ENCODE results near the gene DYNLT2.

The DYNLT2 gene

DNA sequence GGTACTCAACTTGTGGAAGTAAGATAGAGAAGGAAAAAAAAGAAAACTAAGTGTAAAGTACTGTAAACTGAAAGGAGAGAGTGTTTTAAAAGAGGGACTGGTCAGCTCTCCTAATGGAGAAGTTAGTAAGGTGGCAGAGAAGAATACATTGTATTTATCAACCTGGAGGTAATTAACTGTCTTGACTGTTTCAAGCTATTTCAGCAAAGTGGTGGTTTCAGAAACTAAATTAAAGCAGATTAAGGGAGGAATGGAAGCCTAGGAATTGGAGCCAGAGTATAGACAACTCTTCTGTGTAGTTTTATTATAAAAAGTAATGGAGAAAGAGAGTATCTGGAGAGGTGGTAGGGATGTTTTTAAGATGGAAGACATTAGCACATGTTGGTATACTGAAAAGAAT lies 24.4 kb downstream of the DYNLT2 start:
- TF ChIP-seq, protein P1, sequence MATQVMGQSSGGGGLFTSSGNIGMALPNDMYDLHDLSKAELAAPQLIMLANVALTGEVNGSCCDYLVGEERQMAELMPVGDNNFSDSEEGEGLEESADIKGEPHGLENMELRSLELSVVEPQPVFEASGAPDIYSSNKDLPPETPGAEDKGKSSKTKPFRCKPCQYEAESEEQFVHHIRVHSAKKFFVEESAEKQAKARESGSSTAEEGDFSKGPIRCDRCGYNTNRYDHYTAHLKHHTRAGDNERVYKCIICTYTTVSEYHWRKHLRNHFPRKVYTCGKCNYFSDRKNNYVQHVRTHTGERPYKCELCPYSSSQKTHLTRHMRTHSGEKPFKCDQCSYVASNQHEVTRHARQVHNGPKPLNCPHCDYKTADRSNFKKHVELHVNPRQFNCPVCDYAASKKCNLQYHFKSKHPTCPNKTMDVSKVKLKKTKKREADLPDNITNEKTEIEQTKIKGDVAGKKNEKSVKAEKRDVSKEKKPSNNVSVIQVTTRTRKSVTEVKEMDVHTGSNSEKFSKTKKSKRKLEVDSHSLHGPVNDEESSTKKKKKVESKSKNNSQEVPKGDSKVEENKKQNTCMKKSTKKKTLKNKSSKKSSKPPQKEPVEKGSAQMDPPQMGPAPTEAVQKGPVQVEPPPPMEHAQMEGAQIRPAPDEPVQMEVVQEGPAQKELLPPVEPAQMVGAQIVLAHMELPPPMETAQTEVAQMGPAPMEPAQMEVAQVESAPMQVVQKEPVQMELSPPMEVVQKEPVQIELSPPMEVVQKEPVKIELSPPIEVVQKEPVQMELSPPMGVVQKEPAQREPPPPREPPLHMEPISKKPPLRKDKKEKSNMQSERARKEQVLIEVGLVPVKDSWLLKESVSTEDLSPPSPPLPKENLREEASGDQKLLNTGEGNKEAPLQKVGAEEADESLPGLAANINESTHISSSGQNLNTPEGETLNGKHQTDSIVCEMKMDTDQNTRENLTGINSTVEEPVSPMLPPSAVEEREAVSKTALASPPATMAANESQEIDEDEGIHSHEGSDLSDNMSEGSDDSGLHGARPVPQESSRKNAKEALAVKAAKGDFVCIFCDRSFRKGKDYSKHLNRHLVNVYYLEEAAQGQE (IDR thresholded peaks at IDR 0.05; ENCODE audit: insufficient read depth in 1 of 2, low read depth in 2 of 2, low read length in 2 of 2) = no peak
- TF ChIP-seq POLR2AphosphoS5 (IDR thresholded peaks at IDR 0.05; ENCODE audit: low read depth, low read length) (no peak), SIN3A (IDR thresholded peaks at IDR 0.05; ENCODE audit: borderline replicate concordance, insufficient read depth, low read length) (no peak), FOXP2 (optimal IDR thresholded peaks at IDR 0.05; ENCODE audit: borderline replicate concordance, extremely low read depth, extremely low read length, insufficient read depth) (no peak), TAF1 (IDR thresholded peaks at IDR 0.05; ENCODE audit: borderline replicate concordance, insufficient read depth, low read length) (no peak)

DNA sequence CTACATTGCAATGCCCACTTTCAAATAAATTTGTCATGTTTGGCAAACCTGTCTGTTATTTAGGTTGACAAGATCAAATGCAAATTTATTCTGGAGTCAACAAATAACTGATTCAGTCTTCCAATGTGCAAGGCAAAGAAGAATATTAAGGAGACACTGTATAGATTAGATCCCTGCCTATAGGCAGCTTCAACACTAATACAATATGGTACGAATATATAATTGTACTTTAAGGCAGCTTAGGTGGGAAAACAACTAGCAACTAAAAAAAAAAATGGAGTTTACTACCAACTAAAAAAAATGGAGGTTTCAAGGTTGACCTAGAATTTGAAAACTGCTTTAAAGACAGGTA lies 25.3 kb downstream of the DYNLT2 start:
- TF ChIP-seq FOXP2 (optimal IDR thresholded peaks at IDR 0.05; ENCODE audit: borderline replicate concordance, extremely low read depth, extremely low read length, insufficient read depth) (no peak), POLR2AphosphoS5 (IDR thresholded peaks at IDR 0.05; ENCODE audit: low read depth, low read length) (no peak), TAF1 (IDR thresholded peaks at IDR 0.05; ENCODE audit: borderline replicate concordance, insufficient read depth, low read length) (no peak), SIN3A (IDR thresholded peaks at IDR 0.05; ENCODE audit: borderline replicate concordance, insufficient read depth, low read length) (no peak)
- TF ChIP-seq, protein P1 (IDR thresholded peaks at IDR 0.05; ENCODE audit: insufficient read depth in 1 of 2, low read depth in 2 of 2, low read length in 2 of 2) = no peak

DNA sequence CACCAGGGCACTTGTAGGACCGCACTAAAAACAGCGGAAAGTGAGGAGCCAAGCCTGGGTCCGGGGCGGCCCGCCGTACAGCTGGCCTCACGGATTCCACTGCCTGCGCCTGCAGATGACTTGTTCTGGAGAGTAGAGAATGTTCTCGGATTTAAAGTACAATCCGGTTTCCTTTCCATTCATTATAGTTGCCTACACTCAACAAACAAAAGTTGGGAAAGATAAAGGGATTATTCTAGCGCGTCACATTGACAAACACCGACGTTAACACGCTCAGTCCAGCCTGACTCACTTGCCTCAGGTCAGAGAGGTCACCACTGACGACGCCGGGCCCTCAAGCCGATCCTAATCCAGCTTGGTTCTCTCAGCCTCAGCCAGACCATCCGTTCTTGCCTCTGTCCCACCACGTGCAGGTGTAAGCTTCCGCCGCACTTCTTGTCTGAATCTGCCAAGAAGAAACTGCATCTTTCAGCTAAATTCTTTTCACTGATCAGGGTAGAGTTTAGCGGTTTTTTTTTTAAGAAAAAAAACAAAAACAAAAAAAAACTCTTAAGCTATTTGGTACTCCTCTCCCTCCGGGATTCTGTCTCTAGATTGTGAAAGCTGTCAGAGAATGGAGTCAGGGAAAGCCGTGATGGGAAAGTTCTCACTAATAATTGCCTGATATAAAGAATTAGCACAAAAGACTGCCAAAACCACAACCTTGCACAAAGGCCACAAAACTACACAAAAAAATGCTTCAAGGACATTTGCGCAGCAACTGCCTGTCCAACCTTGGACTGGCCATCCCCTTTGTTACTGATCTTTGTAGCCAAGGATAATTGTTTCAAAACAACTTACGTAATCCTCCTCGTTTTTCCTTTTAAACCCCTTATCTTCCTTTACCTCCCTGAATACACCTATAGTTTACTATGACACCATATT lies 26.0 kb downstream of the DYNLT2 start:
- TF ChIP-seq, protein P1 (IDR thresholded peaks at IDR 0.05; ENCODE audit: insufficient read depth in 1 of 2, low read depth in 2 of 2, low read length in 2 of 2) = no peak
- TF ChIP-seq SIN3A (IDR thresholded peaks at IDR 0.05; ENCODE audit: borderline replicate concordance, insufficient read depth, low read length) = no peak
- TF ChIP-seq FOXP2 (optimal IDR thresholded peaks at IDR 0.05; ENCODE audit: borderline replicate concordance, extremely low read depth, extremely low read length, insufficient read depth) = peak; percentile 42

DNA sequence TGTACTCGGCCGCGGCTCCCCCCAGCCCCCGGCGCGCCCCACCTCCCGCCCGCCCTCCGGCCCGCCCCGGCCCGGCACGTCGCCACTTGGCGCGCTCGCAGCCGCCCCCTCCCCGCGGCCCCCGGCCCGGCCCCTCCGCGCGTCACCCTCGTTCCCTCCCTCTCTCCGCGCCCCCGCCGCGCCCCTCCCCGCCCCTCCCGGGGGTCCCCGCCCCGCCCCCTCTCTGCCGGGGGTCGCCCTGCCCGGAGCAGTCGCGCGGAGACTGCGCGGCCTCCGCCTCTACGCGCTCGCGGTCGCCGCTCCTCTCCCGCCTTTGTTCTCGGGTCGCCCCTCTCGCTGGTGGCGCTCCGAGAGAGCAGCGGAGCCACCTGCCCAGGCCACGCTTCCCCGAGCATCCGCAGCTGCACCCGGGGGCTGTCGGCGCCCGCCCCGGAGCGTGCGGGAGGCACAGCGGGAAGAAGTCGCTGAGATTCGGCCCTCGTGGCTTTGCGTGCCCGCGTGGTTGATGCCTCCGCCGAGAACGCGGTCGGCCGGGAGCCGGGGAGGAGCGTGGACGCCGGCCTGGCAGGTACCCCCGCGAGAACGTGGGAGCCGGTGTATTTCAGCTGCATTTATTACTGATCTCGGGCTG lies 26.8 kb downstream of the DYNLT2 start, which contains the start of gene PHF10:
Gene PHF10 (minus strand): TSS at position 7 of the 631 bp plus-strand sequence. CDS start 569 bp downstream, outside the sequence.
- no peak; the same call in 1 of the 2 replicates for TF ChIP-seq POLR2AphosphoS5 (IDR thresholded peaks at IDR 0.05; ENCODE audit: low read depth, low read length)
- peak; percentile 79 for TF ChIP-seq FOXP2 (optimal IDR thresholded peaks at IDR 0.05; ENCODE audit: borderline replicate concordance, extremely low read depth, extremely low read length, insufficient read depth)

DNA sequence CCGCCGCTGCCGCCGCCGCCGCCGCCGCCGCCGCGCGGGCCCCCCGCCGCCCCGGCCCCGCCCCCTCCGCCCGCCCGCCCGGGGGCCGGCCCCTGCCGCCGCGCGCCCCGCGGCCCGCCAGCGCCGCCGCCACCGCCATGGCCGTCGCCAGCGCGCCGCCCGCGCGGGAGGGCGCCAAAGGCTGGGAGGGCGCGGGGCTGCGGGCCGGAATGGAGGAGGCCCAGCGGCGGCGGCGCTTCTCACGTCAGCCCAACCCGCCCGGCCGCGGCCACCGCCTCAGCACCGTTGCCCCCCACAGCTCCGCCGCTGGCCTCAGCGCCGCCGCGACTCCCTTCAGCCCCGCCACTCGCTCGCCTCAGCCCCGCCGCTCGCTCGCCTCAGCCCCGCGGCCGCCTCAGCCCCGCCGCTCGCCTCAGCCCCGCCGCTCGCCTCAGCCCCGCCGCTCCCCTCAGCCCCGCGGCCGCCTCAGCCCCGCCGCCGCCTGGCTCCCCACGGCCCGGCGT lies 27.3 kb downstream of the DYNLT2 start:
- no peak for TF ChIP-seq SIN3A (IDR thresholded peaks at IDR 0.05; ENCODE audit: borderline replicate concordance, insufficient read depth, low read length)
- TF ChIP-seq, protein P1 (IDR thresholded peaks at IDR 0.05; ENCODE audit: insufficient read depth in 1 of 2, low read depth in 2 of 2, low read length in 2 of 2) = no peak
- no peak for TF ChIP-seq TAF1 (IDR thresholded peaks at IDR 0.05; ENCODE audit: borderline replicate concordance, insufficient read depth, low read length)
- TF ChIP-seq FOXP2 (optimal IDR thresholded peaks at IDR 0.05; ENCODE audit: borderline replicate concordance, extremely low read depth, extremely low read length, insufficient read depth) = no peak
- no peak for TF ChIP-seq POLR2AphosphoS5 (IDR thresholded peaks at IDR 0.05; ENCODE audit: low read depth, low read length)
